Gastrocnemius medialis (tissue), 4 donors: ENCODE results near the gene RFTN1.

Experiments
- CTCF ChIP-seq, 5 experiments: fragments of 450-650 bp in 3 of 5; fragments of 200-600 bp in 2 of 5; sonication (generic) in 2 of 5; IDR thresholded peaks in 4 of 5; conservative IDR thresholded peaks in 1 of 5; 1 replicate in 4 of 5; 2 replicates in 1 of 5; pipeline ENCODE4 v1.5.1; 2016 to 2019; ENCODE audit warnings: antibody characterized with exemption in 5 of 5, mild to moderate bottlenecking in 3 of 5, moderate library complexity in 3 of 5
- POLR2A ChIP-seq, 2 donors: fragments of 450-650 bp; IDR thresholded peaks; one replicate each; pipeline ENCODE4 v1.6.1; 2017; ENCODE audit warnings: antibody characterized with exemption in 2 of 2, mild to moderate bottlenecking in 2 of 2, moderate library complexity in 2 of 2

- no peak for TF ChIP-seq CTCF (IDR thresholded peaks at IDR 0.05 in 4 of 5, conservative IDR thresholded peaks at IDR 0.05 in 1 of 5)
- no peak for TF ChIP-seq POLR2A (IDR thresholded peaks at IDR 0.05)
Measured at GRCh38 chr3:16490062-16490619, 23.4 kb downstream of the RFTN1 start.
